SK-N-SH (cell line): ENCODE data around the gene HPCA.

Experiments used
- CHD2 ChIP-seq: fragments of 150-350 bp; IDR thresholded peaks from 2 replicates; pipeline ENCODE4 v1.6.1; 2018; ENCODE audit warnings: low read length; ENCODE audit not compliant: partially characterized antibody
- CTCF ChIP-seq: fragments of 200-600 bp; sonication (generic); IDR thresholded peaks from 2 replicates; pipeline ENCODE4 v1.6.1; 2017; ENCODE audit warnings: antibody characterized with exemption, mild to moderate bottlenecking, moderate library complexity
- EZH2phosphoT487 ChIP-seq: fragments of 200-600 bp; sonication (generic); IDR thresholded peaks from 2 replicates; pipeline ENCODE4 v1.6.1; 2017; ENCODE audit warnings: low read depth, mixed run types, mild to moderate bottlenecking, antibody characterized with exemption, moderate library complexity, borderline replicate concordance
- FOXM1 ChIP-seq: IDR thresholded peaks from 2 replicates; pipeline ENCODE4 v1.4.0; 2012; ENCODE audit warnings: low read depth, mild to moderate bottlenecking
- POLR2AphosphoS5 ChIP-seq: IDR thresholded peaks from 2 replicates; pipeline ENCODE4 v1.6.1; 2012; ENCODE audit warnings: low read depth, low read length
- RFX5 ChIP-seq: IDR thresholded peaks from 2 replicates; pipeline ENCODE4 v1.6.1; 2012; ENCODE audit warnings: mild to moderate bottlenecking, improper control_type of control experiment, low read length
- RXRA ChIP-seq: IDR thresholded peaks from 2 replicates; pipeline ENCODE4 v1.4.0; 2012; ENCODE audit warnings: low read depth, mild to moderate bottlenecking, borderline replicate concordance
- TAF1 ChIP-seq: IDR thresholded peaks from 2 replicates; pipeline ENCODE4 v1.6.1; 2012; ENCODE audit warnings: low read depth, mild to moderate bottlenecking, low read length, moderate library complexity, borderline replicate concordance
- YY1 ChIP-seq: IDR thresholded peaks from 2 replicates; pipeline ENCODE4 v1.4.0; 2012; ENCODE audit warnings: low read depth, mild to moderate bottlenecking
- TF ChIP-seq, protein P1 (sequence below): IDR thresholded peaks from 2 replicates; pipeline ENCODE4 v1.4.0; 2012; ENCODE audit warnings: low read depth

GRCh38 chr1:32901823-32902534 is 15.7 kb downstream of the HPCA start:
- TF ChIP-seq, protein P1, sequence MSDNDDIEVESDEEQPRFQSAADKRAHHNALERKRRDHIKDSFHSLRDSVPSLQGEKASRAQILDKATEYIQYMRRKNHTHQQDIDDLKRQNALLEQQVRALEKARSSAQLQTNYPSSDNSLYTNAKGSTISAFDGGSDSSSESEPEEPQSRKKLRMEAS = no peak
- TF ChIP-seq CTCF (no peak), YY1 (no peak), TAF1 (no peak), POLR2AphosphoS5 (no peak), EZH2phosphoT487 (no peak), RFX5 (no peak), RXRA (no peak), FOXM1 (no peak), CHD2 (no peak)
